Activated T-cell treated with anti-CD3 and anti-CD28 coated beads, Interleukin-2, amount 50 U/mL, for 4 hours (primary cell): ENCODE data around the gene MINDY4. TPM values are rescaled to one million over a fixed set of nuclear protein-coding genes. Genes with fewer than 3 reads are reported as not detected.

Experiments used
- ATAC-seq, 2 donors: fragments of 200-7000 bp; cut with Tn5 transposase; one replicate each; pipeline ENCODE4 v1.10.0; 2021
- DNase-seq: peaks from one replicate; pipeline ENCODE4 v3.0.0-alpha.2; 2020
- H3K27me3 Mint-ChIP-seq: one replicate; pipeline ENCODE4 v1.8.0; 2021; ENCODE audit warnings: low read depth, mixed read lengths
- H3K36me3 Mint-ChIP-seq: one replicate; pipeline ENCODE4 v1.8.0; 2022; ENCODE audit warnings: mixed read lengths; ENCODE audit not compliant: insufficient read depth
- H3K4me1 Mint-ChIP-seq: one replicate; pipeline ENCODE4 v1.8.0; 2021; ENCODE audit warnings: low read depth, mixed read lengths
- H3K4me3 Mint-ChIP-seq: one replicate; pipeline ENCODE4 v1.8.0; 2021; ENCODE audit warnings: mild to moderate bottlenecking, moderate library complexity, mixed read lengths
- H3K9me3 Mint-ChIP-seq: one replicate; pipeline ENCODE4 v1.8.0; 2021; ENCODE audit warnings: mixed read lengths
- total RNA-seq, 3 donors: library from RNA; stranded (reverse); gene quantifications; one replicate each; pipeline ENCODE4 v1.2.1, GENCODE V29; 2021

Gene MINDY4
- total RNA-seq: 1 to 10 TPM; 1.6 to 2.1 (median 1.7) TPM

- ATAC-seq: peak; percentile 97
- no peaks in the 10 kb centered on the region for H3K9me3 Mint-ChIP-seq
Observed at GRCh38 chr7:30771174-30771879, at the start of gene MINDY4. MINDY4 (plus strand) TSS chr7:30771417; CDS start chr7:30771494, 77 bp downstream.

GRCh38 chr7:30722187-30722586, 49.0 kb upstream of the MINDY4 start:
- Mint-ChIP-seq H3K36me3 (peaks cover 31% of the 10 kb centered on the region), H3K27me3 (no peaks in the 10 kb centered on the region), H3K4me1 (peaks cover 25% of the 10 kb centered on the region), H3K9me3 (peaks cover 27% of the 10 kb centered on the region), H3K4me3 (no peak overlapping the region)
- ATAC-seq (no peak), DNase-seq (no peak)

More at GRCh38 chr7:30771174-30771879, at the start of gene MINDY4:
- DNase-seq: peak; percentile 51
- Mint-ChIP-seq H3K27me3 (no peaks in the 10 kb centered on the region), H3K4me3 (peak within 1 kb of the TSS; percentile 85), H3K36me3 (no peaks in the 10 kb centered on the region), H3K4me1 (peaks cover 6% of the 10 kb centered on the region)

GRCh38 chr7:30722671-30723070, 48.5 kb upstream of the MINDY4 start:
- Mint-ChIP-seq H3K4me3 (no peak overlapping the region), H3K4me1 (peaks cover 29% of the 10 kb centered on the region), H3K9me3 (peaks cover 25% of the 10 kb centered on the region), H3K27me3 (no peaks in the 10 kb centered on the region), H3K36me3 (peaks cover 27% of the 10 kb centered on the region)
- no peak for DNase-seq
- ATAC-seq: no peak

GRCh38 chr7:30723776-30724175, 47.4 kb upstream of the MINDY4 start:
- H3K4me3 Mint-ChIP-seq: no peak overlapping the region
- no peaks in the 10 kb centered on the region for H3K27me3 Mint-ChIP-seq
- peaks cover 40% of the 10 kb centered on the region for H3K4me1 Mint-ChIP-seq
- H3K36me3 Mint-ChIP-seq: peaks cover 17% of the 10 kb centered on the region
- peaks cover 14% of the 10 kb centered on the region for H3K9me3 Mint-ChIP-seq
- DNase-seq (no peak), ATAC-seq (no peak)

GRCh38 chr7:30726296-30727006, 44.8 kb upstream of the MINDY4 start:
- Mint-ChIP-seq H3K4me1 (peaks cover 51% of the 10 kb centered on the region), H3K27me3 (no peaks in the 10 kb centered on the region), H3K9me3 (no peaks in the 10 kb centered on the region), H3K36me3 (no peaks in the 10 kb centered on the region), H3K4me3 (peak overlapping the region; percentile 72)
- DNase-seq: no peak
- peak in 1 of 2 donors; percentile 3 for ATAC-seq

GRCh38 chr7:30727061-30727945, 43.9 kb upstream of the MINDY4 start:
- peaks cover 53% of the 10 kb centered on the region for H3K4me1 Mint-ChIP-seq
- peak; percentile 79 to 81 for ATAC-seq

GRCh38 chr7:30728591-30729100, 42.6 kb upstream of the MINDY4 start:
- Mint-ChIP-seq H3K9me3 (no peaks in the 10 kb centered on the region), H3K27me3 (no peaks in the 10 kb centered on the region), H3K4me3 (peak overlapping the region; percentile 3), H3K36me3 (no peaks in the 10 kb centered on the region), H3K4me1 (peaks cover 53% of the 10 kb centered on the region)
- ATAC-seq (no peak), DNase-seq (no peak)

More at GRCh38 chr7:30727061-30727945, 43.9 kb upstream of the MINDY4 start:
- no peak for DNase-seq
- H3K4me3 Mint-ChIP-seq: peak overlapping the region; percentile 72
- H3K27me3 Mint-ChIP-seq: no peaks in the 10 kb centered on the region
- no peaks in the 10 kb centered on the region for H3K36me3 Mint-ChIP-seq
- H3K9me3 Mint-ChIP-seq: no peaks in the 10 kb centered on the region

GRCh38 chr7:30729642-30730041, 41.6 kb upstream of the MINDY4 start:
- ATAC-seq (no peak), DNase-seq (no peak)
- no peaks in the 10 kb centered on the region for H3K36me3 Mint-ChIP-seq
- H3K4me1 Mint-ChIP-seq: peaks cover 49% of the 10 kb centered on the region
- no peak overlapping the region for H3K4me3 Mint-ChIP-seq
- H3K27me3 Mint-ChIP-seq: no peaks in the 10 kb centered on the region
- H3K9me3 Mint-ChIP-seq: no peaks in the 10 kb centered on the region

GRCh38 chr7:30730097-30730496, 41.1 kb upstream of the MINDY4 start:
- no peak for ATAC-seq
- Mint-ChIP-seq H3K9me3 (no peaks in the 10 kb centered on the region), H3K4me3 (no peak overlapping the region), H3K36me3 (no peaks in the 10 kb centered on the region), H3K27me3 (no peaks in the 10 kb centered on the region), H3K4me1 (peaks cover 48% of the 10 kb centered on the region)
- no peak for DNase-seq

GRCh38 chr7:30730996-30731395, 40.2 kb upstream of the MINDY4 start:
- ATAC-seq: no peak
- H3K4me1 Mint-ChIP-seq: peaks cover 41% of the 10 kb centered on the region
- no peaks in the 10 kb centered on the region for H3K27me3 Mint-ChIP-seq

GRCh38 chr7:30731581-30731980, 39.6 kb upstream of the MINDY4 start:
- no peak for DNase-seq
- Mint-ChIP-seq H3K4me1 (peaks cover 35% of the 10 kb centered on the region), H3K4me3 (no peak overlapping the region), H3K9me3 (no peaks in the 10 kb centered on the region), H3K27me3 (no peaks in the 10 kb centered on the region), H3K36me3 (no peaks in the 10 kb centered on the region)
- no peak for ATAC-seq

More at GRCh38 chr7:30730996-30731395, 40.2 kb upstream of the MINDY4 start:
- H3K36me3 Mint-ChIP-seq: no peaks in the 10 kb centered on the region
- no peak overlapping the region for H3K4me3 Mint-ChIP-seq
- DNase-seq: no peak
- no peaks in the 10 kb centered on the region for H3K9me3 Mint-ChIP-seq

GRCh38 chr7:30732606-30733005, 38.6 kb upstream of the MINDY4 start:
- Mint-ChIP-seq H3K36me3 (no peaks in the 10 kb centered on the region), H3K27me3 (no peaks in the 10 kb centered on the region), H3K4me3 (no peak overlapping the region), H3K9me3 (no peaks in the 10 kb centered on the region), H3K4me1 (peaks cover 32% of the 10 kb centered on the region)
- no peak for ATAC-seq
- no peak for DNase-seq

- Mint-ChIP-seq H3K4me3 (no peak overlapping the region), H3K36me3 (no peaks in the 10 kb centered on the region), H3K4me1 (peaks cover 32% of the 10 kb centered on the region), H3K27me3 (no peaks in the 10 kb centered on the region), H3K9me3 (no peaks in the 10 kb centered on the region)
- ATAC-seq (no peak), DNase-seq (no peak)
Observed at GRCh38 chr7:30733216-30733615, 38.0 kb upstream of the MINDY4 start.

- Mint-ChIP-seq H3K9me3 (no peaks in the 10 kb centered on the region), H3K4me3 (no peak overlapping the region), H3K36me3 (no peaks in the 10 kb centered on the region), H3K4me1 (peaks cover 32% of the 10 kb centered on the region), H3K27me3 (no peaks in the 10 kb centered on the region)
- DNase-seq: no peak
- ATAC-seq: no peak
Observed at GRCh38 chr7:30733691-30734090, 37.5 kb upstream of the MINDY4 start.
